Muscle layer of colon (tissue), 2 donors: Measurements from ENCODE around the gene WDR41.
"Not testable (repeated sequence)": the region's sequence is repeated elsewhere in the genome, so short reads cannot be mapped to it uniquely, and the experiment has no call there.

Experiments used
- H3K27ac ChIP-seq: one replicate; pipeline ENCODE4 v1.7.0; 2013; ENCODE audit warnings: low read depth, mild to moderate bottlenecking, low read length, moderate library complexity
- H3K27me3 ChIP-seq, 2 donors: one replicate each; pipeline ENCODE4 v1.7.0; 2013; ENCODE audit warnings: low read length in 2 of 2, mild to moderate bottlenecking in 2 of 2; ENCODE audit not compliant: insufficient read depth in 2 of 2, control insufficient read depth in 1 of 2
- H3K36me3 ChIP-seq: one replicate; pipeline ENCODE4 v1.7.0; 2013; ENCODE audit warnings: mild to moderate bottlenecking, low read length; ENCODE audit not compliant: insufficient read depth
- H3K4me1 ChIP-seq: one replicate; pipeline ENCODE4 v1.7.0; 2013; ENCODE audit warnings: mild to moderate bottlenecking, low read length; ENCODE audit not compliant: insufficient read depth
- H3K4me3 ChIP-seq, 2 donors: one replicate each; pipeline ENCODE4 v1.7.0; 2013; ENCODE audit warnings: low read length in 2 of 2, low read depth in 1 of 2, mild to moderate bottlenecking in 1 of 2, moderate library complexity in 1 of 2
- H3K9ac ChIP-seq: one replicate; pipeline ENCODE4 v1.7.0; 2013; ENCODE audit warnings: low read length
- H3K9me3 ChIP-seq: one replicate; pipeline ENCODE4 v1.7.0; 2013; ENCODE audit warnings: mild to moderate bottlenecking, low read length
- donor health status: abdominal sarcoma.
- donor health status: Adenocarcinoma of cecum.

The WDR41 gene

GRCh38 chr5:77400645-77401044 is 91.5 kb downstream of the WDR41 start:
- Histone ChIP-seq H3K4me1 (no peaks in the 10 kb centered on the region), H3K36me3 (no peaks in the 10 kb centered on the region), H3K27me3 (no peaks in the 10 kb centered on the region), H3K4me3 (no peak overlapping the region), H3K27ac (no peak overlapping the region), H3K9me3 (no peaks in the 10 kb centered on the region), H3K9ac (no peak overlapping the region)

GRCh38 chr5:77398896-77399295 is 93.2 kb downstream of the WDR41 start:
- Histone ChIP-seq H3K27ac (no peak overlapping the region), H3K4me3 (no peak overlapping the region), H3K9me3 (no peaks in the 10 kb centered on the region), H3K36me3 (no peaks in the 10 kb centered on the region), H3K27me3 (no peaks in the 10 kb centered on the region), H3K9ac (no peak overlapping the region), H3K4me1 (no peaks in the 10 kb centered on the region)

GRCh38 chr5:77398458-77398857 is 93.7 kb downstream of the WDR41 start:
- Histone ChIP-seq H3K9me3 (no peaks in the 10 kb centered on the region), H3K27me3 (no peaks in the 10 kb centered on the region), H3K4me3 (no peak overlapping the region), H3K36me3 (no peaks in the 10 kb centered on the region), H3K27ac (no peak overlapping the region), H3K4me1 (no peaks in the 10 kb centered on the region), H3K9ac (no peak overlapping the region)

- no peaks in the 10 kb centered on the region for H3K27me3 ChIP-seq
- H3K9ac ChIP-seq: no peak overlapping the region
- H3K4me1 ChIP-seq: no peaks in the 10 kb centered on the region
- no peak overlapping the region for H3K4me3 ChIP-seq
- no peaks in the 10 kb centered on the region for H3K36me3 ChIP-seq
- H3K9me3 ChIP-seq: no peaks in the 10 kb centered on the region
- H3K27ac ChIP-seq: no peak overlapping the region
Measured at GRCh38 chr5:77397686-77398292, 94.3 kb downstream of the WDR41 start.

- H3K9ac ChIP-seq: no peak overlapping the region
- no peaks in the 10 kb centered on the region for H3K9me3 ChIP-seq
- no peak overlapping the region for H3K27ac ChIP-seq
- H3K27me3 ChIP-seq: no peaks in the 10 kb centered on the region
- no peaks in the 10 kb centered on the region for H3K36me3 ChIP-seq
- H3K4me1 ChIP-seq: peaks cover 4% of the 10 kb centered on the region
- H3K4me3 ChIP-seq: no peak overlapping the region
Measured at GRCh38 chr5:77396017-77396416, 96.1 kb downstream of the WDR41 start.

- Histone ChIP-seq H3K27me3 (no peaks in the 10 kb centered on the region), H3K4me3 (no peak overlapping the region), H3K36me3 (no peaks in the 10 kb centered on the region), H3K4me1 (peaks cover 22% of the 10 kb centered on the region), H3K9me3 (no peaks in the 10 kb centered on the region), H3K9ac (no peak overlapping the region), H3K27ac (no peak overlapping the region)
Measured at GRCh38 chr5:77394064-77394715, 97.9 kb downstream of the WDR41 start.

- no peaks in the 10 kb centered on the region for H3K9me3 ChIP-seq
- H3K4me3 ChIP-seq: no peak overlapping the region
- H3K4me1 ChIP-seq: peaks cover 25% of the 10 kb centered on the region
- no peak overlapping the region for H3K9ac ChIP-seq
- no peak overlapping the region for H3K27ac ChIP-seq
- H3K36me3 ChIP-seq: no peaks in the 10 kb centered on the region
- no peaks in the 10 kb centered on the region for H3K27me3 ChIP-seq
Measured at GRCh38 chr5:77391240-77391765, 100.8 kb downstream of the WDR41 start.

GRCh38 chr5:77390795-77391194 is 101.3 kb downstream of the WDR41 start:
- Histone ChIP-seq H3K36me3 (no peaks in the 10 kb centered on the region), H3K9me3 (no peaks in the 10 kb centered on the region), H3K4me1 (peaks cover 25% of the 10 kb centered on the region), H3K27ac (no peak overlapping the region), H3K27me3 (no peaks in the 10 kb centered on the region), H3K4me3 (no peak overlapping the region), H3K9ac (no peak overlapping the region)

GRCh38 chr5:77390221-77390620 is 101.9 kb downstream of the WDR41 start:
- Histone ChIP-seq H3K9ac (no peak overlapping the region), H3K4me3 (no peak overlapping the region), H3K27ac (no peak overlapping the region), H3K27me3 (no peaks in the 10 kb centered on the region), H3K9me3 (no peaks in the 10 kb centered on the region), H3K36me3 (no peaks in the 10 kb centered on the region), H3K4me1 (peaks cover 25% of the 10 kb centered on the region)

- no peaks in the 10 kb centered on the region for H3K27me3 ChIP-seq
- H3K27ac ChIP-seq: no peak overlapping the region
- peaks cover 25% of the 10 kb centered on the region for H3K4me1 ChIP-seq
- H3K9me3 ChIP-seq: no peaks in the 10 kb centered on the region
- no peaks in the 10 kb centered on the region for H3K36me3 ChIP-seq
- H3K4me3 ChIP-seq: no peak overlapping the region
- H3K9ac ChIP-seq: no peak overlapping the region
Measured at GRCh38 chr5:77389746-77390145, 102.4 kb downstream of the WDR41 start.

- H3K27ac ChIP-seq, H3K36me3 ChIP-seq, H3K4me3 ChIP-seq, H3K9ac ChIP-seq, H3K27me3 ChIP-seq, H3K9me3 ChIP-seq: not testable (repeated sequence)
- peaks cover 25% of the 10 kb centered on the region for H3K4me1 ChIP-seq
Measured at GRCh38 chr5:77386340-77386739, 105.8 kb downstream of the WDR41 start.

- H3K9me3 ChIP-seq, H3K9ac ChIP-seq, H3K4me3 ChIP-seq, H3K27ac ChIP-seq, H3K27me3 ChIP-seq, H3K4me1 ChIP-seq, H3K36me3 ChIP-seq: not testable (repeated sequence)
Measured at GRCh38 chr5:77383336-77383735, 108.8 kb downstream of the WDR41 start.
